Mesenchymal stem cell (in vitro differentiated cells and primary cell): Measurements from ENCODE around the gene NAT10.

ENCODE experiments used
- DNase-seq: peaks from one replicate; pipeline ENCODE4 v3.0.0-alpha.2; 2013
- H2AFZ ChIP-seq: one replicate; pipeline ENCODE4 v1.6.1; 2013; ENCODE audit warnings: low read depth, mild to moderate bottlenecking, control low read depth, inconsistent platforms, low read length, moderate library complexity
- H2AK5ac ChIP-seq: 2 replicates; pipeline ENCODE4 v1.6.1; 2013; ENCODE audit warnings: low read length, moderate library complexity, mild to moderate bottlenecking, inconsistent platforms; ENCODE audit not compliant: severe bottlenecking
- H2BK120ac ChIP-seq: one replicate; pipeline ENCODE4 v1.6.1; 2013; ENCODE audit warnings: low read depth, mild to moderate bottlenecking, inconsistent platforms, low read length, moderate library complexity
- H2BK12ac ChIP-seq, 2 experiments: one replicate each; pipeline ENCODE4 v1.6.1; 2013; ENCODE audit warnings: inconsistent platforms in 2 of 2, low read length in 2 of 2, mild to moderate bottlenecking in 2 of 2, moderate library complexity in 2 of 2, control low read depth in 1 of 2
- H2BK15ac ChIP-seq: one replicate; pipeline ENCODE4 v1.6.1; 2013; ENCODE audit warnings: mild to moderate bottlenecking, low read depth, inconsistent platforms; ENCODE audit not compliant: poor library complexity, severe bottlenecking
- H2BK5ac ChIP-seq: 2 replicates; pipeline ENCODE4 v1.6.1; 2013; ENCODE audit warnings: low read depth, mild to moderate bottlenecking, low read length, control low read depth, inconsistent platforms; ENCODE audit not compliant: poor library complexity, severe bottlenecking
- H3K14ac ChIP-seq, 2 experiments: one replicate each; pipeline ENCODE4 v1.6.1; 2013; ENCODE audit warnings: inconsistent platforms in 2 of 2, low read length in 2 of 2, control low read depth in 1 of 2, mild to moderate bottlenecking in 1 of 2, moderate library complexity in 1 of 2
- H3K18ac ChIP-seq, 2 experiments: one replicate each; pipeline ENCODE4 v1.6.1; 2013; ENCODE audit warnings: inconsistent platforms in 2 of 2, low read length in 2 of 2, control low read depth in 1 of 2, low read depth in 1 of 2, mild to moderate bottlenecking in 1 of 2
- H3K23ac ChIP-seq, 2 experiments: one replicate each; pipeline ENCODE4 v1.6.1; 2013; ENCODE audit warnings: inconsistent platforms in 2 of 2, low read length in 2 of 2, mild to moderate bottlenecking in 2 of 2, moderate library complexity in 2 of 2, control low read depth in 1 of 2
- H3K27ac ChIP-seq: 2 replicates; pipeline ENCODE4 v1.5.1; 2013; ENCODE audit warnings: mild to moderate bottlenecking, moderate library complexity, low read length, control low read depth, inconsistent platforms; ENCODE audit not compliant: poor library complexity, severe bottlenecking
- H3K27me3 ChIP-seq, 2 experiments: 2 replicates each; pipeline versions ENCODE4 v1.6.1 to v1.7.0; 2013; ENCODE audit warnings: low read length in 2 of 2, mild to moderate bottlenecking in 2 of 2, moderate library complexity in 2 of 2, control low read depth in 1 of 2, inconsistent platforms in 1 of 2; ENCODE audit not compliant: control insufficient read depth in 1 of 2, insufficient read depth in 1 of 2
- H3K36me3 ChIP-seq, 2 experiments: 2 replicates each; pipeline versions ENCODE4 v1.6.1 to v1.7.0; 2013; ENCODE audit warnings: low read length in 2 of 2, control low read depth in 1 of 2, inconsistent platforms in 1 of 2, low read depth in 1 of 2, mild to moderate bottlenecking in 1 of 2; ENCODE audit not compliant: insufficient read depth in 2 of 2, control insufficient read depth in 1 of 2
- H3K4ac ChIP-seq, 2 experiments: one replicate each; pipeline ENCODE4 v1.6.1; 2013; ENCODE audit warnings: inconsistent platforms in 2 of 2, low read length in 2 of 2, mild to moderate bottlenecking in 2 of 2, moderate library complexity in 2 of 2, control low read depth in 1 of 2, low read depth in 1 of 2
- H3K4me1 ChIP-seq: 2 replicates; pipeline ENCODE4 v1.6.1; 2013; ENCODE audit warnings: low read depth, low read length, control low read depth; ENCODE audit not compliant: control insufficient read depth, insufficient read depth
- H3K4me2 ChIP-seq: 2 replicates; pipeline ENCODE4 v1.6.1; 2013; ENCODE audit warnings: low read length, mild to moderate bottlenecking, inconsistent platforms; ENCODE audit not compliant: poor library complexity, severe bottlenecking
- H3K4me3 ChIP-seq, 2 experiments: 2 replicates each; pipeline versions ENCODE4 v1.5.1 to v1.7.0; 2013; ENCODE audit warnings: low read length in 2 of 2, mild to moderate bottlenecking in 2 of 2, control low read depth in 1 of 2, low read depth in 1 of 2; ENCODE audit not compliant: insufficient read depth in 1 of 2
- H3K79me1 ChIP-seq: replicated peaks from 2 replicates; pipeline ENCODE4 v1.6.1; 2013; ENCODE audit warnings: mild to moderate bottlenecking, control low read depth, low read length, inconsistent platforms; ENCODE audit not compliant: poor library complexity, severe bottlenecking
- H3K9ac ChIP-seq: 2 replicates; pipeline ENCODE4 v1.7.0; 2013; ENCODE audit warnings: mild to moderate bottlenecking, low read length, moderate library complexity
- H3K9me3 ChIP-seq: 2 replicates; pipeline ENCODE4 v1.7.0; 2013; ENCODE audit warnings: mild to moderate bottlenecking, low read length; ENCODE audit not compliant: control insufficient read depth
- H4K8ac ChIP-seq: one replicate; pipeline ENCODE4 v1.6.1; 2013; ENCODE audit warnings: inconsistent platforms, mild to moderate bottlenecking, low read length, moderate library complexity
- H4K91ac ChIP-seq: one replicate; pipeline ENCODE4 v1.6.1; 2013; ENCODE audit warnings: mild to moderate bottlenecking, low read length, inconsistent platforms
- WGBS: methylation state at CpG from one replicate; pipeline ENCODE4 v1.1.7; 2013; ENCODE audit warnings: mixed read lengths; 5-methylcytosine and 5-hydroxymethylcytosine counted together

NAT10 gene

GRCh38 chr11:34120651-34121050 is 15.2 kb downstream of the NAT10 start:
- DNase-seq = no peak
- H3K9me3 ChIP-seq = no peaks in the 10 kb centered on the region
- H2BK12ac ChIP-seq = no peak overlapping the region
- no peak overlapping the region for H3K4me2 ChIP-seq
- H2BK120ac ChIP-seq = no peak overlapping the region
- no peak overlapping the region for H3K4ac ChIP-seq
- H3K79me1 ChIP-seq = peaks cover 31% of the 10 kb centered on the region
- WGBS = 98% methylated on average over 4 of the region's 4 CpGs
- no peak overlapping the region for H3K23ac ChIP-seq
- H3K18ac ChIP-seq = no peak overlapping the region
- no peak overlapping the region for H3K9ac ChIP-seq
- no peak overlapping the region for H2AFZ ChIP-seq
- no peak overlapping the region for H2AK5ac ChIP-seq
- peaks cover 5% of the 10 kb centered on the region for H3K4me1 ChIP-seq
- H3K14ac ChIP-seq = no peak overlapping the region
- H4K8ac ChIP-seq = no peak overlapping the region
- no peak overlapping the region for H3K4me3 ChIP-seq
- H2BK5ac ChIP-seq = no peak overlapping the region
- H2BK15ac ChIP-seq = no peak overlapping the region
- no peaks in the 10 kb centered on the region for H3K27me3 ChIP-seq
- H3K36me3 ChIP-seq = peaks cover 53 to 92% of the 10 kb centered on the region in 2 experiments
- H4K91ac ChIP-seq = no peak overlapping the region
- H3K27ac ChIP-seq = no peak overlapping the region

- Histone ChIP-seq H3K18ac (no peak overlapping the region), H3K9ac (no peak overlapping the region), H4K8ac (no peak overlapping the region), H3K27ac (no peak overlapping the region), H3K27me3 (no peaks in the 10 kb centered on the region), H4K91ac (no peak overlapping the region), H3K14ac (no peak overlapping the region), H2AFZ (no peak overlapping the region), H3K9me3 (no peaks in the 10 kb centered on the region), H3K4me3 (no peak overlapping the region), H3K4me1 (peaks cover 3% of the 10 kb centered on the region), H2BK12ac (no peak overlapping the region), H3K4me2 (no peak overlapping the region), H2AK5ac (no peak overlapping the region), H2BK5ac (no peak overlapping the region), H3K4ac (no peak overlapping the region), H3K36me3 (peaks cover 43 to 92% of the 10 kb centered on the region in 2 experiments), H3K23ac (no peak overlapping the region), H3K79me1 (peaks cover 21% of the 10 kb centered on the region), H2BK15ac (no peak overlapping the region), H2BK120ac (no peak overlapping the region)
- WGBS = 95% methylated on average over 2 of the region's 4 CpGs
- DNase-seq = no peak
Observed at GRCh38 chr11:34124885-34125668, 19.6 kb downstream of the NAT10 start.

GRCh38 chr11:34126959-34127848 is 21.8 kb downstream of the NAT10 start:
- H4K8ac ChIP-seq = no peak overlapping the region
- no peaks in the 10 kb centered on the region for H3K9me3 ChIP-seq
- H3K23ac ChIP-seq = no peak overlapping the region
- peaks cover 1% of the 10 kb centered on the region for H3K4me1 ChIP-seq
- no peak overlapping the region for H2BK5ac ChIP-seq
- no peak overlapping the region for H3K9ac ChIP-seq
- H3K79me1 ChIP-seq = peaks cover 17% of the 10 kb centered on the region
- no peak overlapping the region for H2AFZ ChIP-seq
- no peak overlapping the region for H2AK5ac ChIP-seq
- no peak overlapping the region for H4K91ac ChIP-seq
- H2BK120ac ChIP-seq = no peak overlapping the region
- DNase-seq = no peak
- H3K14ac ChIP-seq = no peak overlapping the region
- H2BK12ac ChIP-seq = no peak overlapping the region
- no peak overlapping the region for H3K27ac ChIP-seq
- 85% methylated on average over 8 of the region's 12 CpGs for WGBS
- no peak overlapping the region for H3K4ac ChIP-seq
- no peak overlapping the region for H3K18ac ChIP-seq
- no peak overlapping the region for H3K4me2 ChIP-seq
- H3K4me3 ChIP-seq = no peak overlapping the region
- no peak overlapping the region for H2BK15ac ChIP-seq
- H3K36me3 ChIP-seq = peaks cover 44 to 93% of the 10 kb centered on the region in 2 experiments
- H3K27me3 ChIP-seq = no peaks in the 10 kb centered on the region

GRCh38 chr11:34128824-34129223 is 23.4 kb downstream of the NAT10 start:
- Histone ChIP-seq H3K18ac (no peak overlapping the region), H3K36me3 (peaks cover 44 to 92% of the 10 kb centered on the region in 2 experiments), H3K9me3 (no peaks in the 10 kb centered on the region), H3K23ac (no peak overlapping the region), H2BK12ac (no peak overlapping the region), H2BK15ac (no peak overlapping the region), H3K4me3 (no peak overlapping the region), H2BK120ac (no peak overlapping the region), H3K27me3 (no peaks in the 10 kb centered on the region), H3K27ac (no peak overlapping the region), H3K14ac (no peak overlapping the region), H4K8ac (no peak overlapping the region), H3K9ac (no peak overlapping the region), H2AK5ac (no peak overlapping the region), H2BK5ac (no peak overlapping the region), H4K91ac (no peak overlapping the region), H3K4me1 (peaks cover 1% of the 10 kb centered on the region), H2AFZ (no peak overlapping the region), H3K79me1 (peaks cover 18% of the 10 kb centered on the region), H3K4me2 (no peak overlapping the region), H3K4ac (no peak overlapping the region)
- no peak for DNase-seq
- WGBS = 97% methylated on average over 3 of the region's 3 CpGs
